Fibroblast of skin of left biceps (primary cell): Measurements from ENCODE around the gene SNTG2.

Experiments
- DNase-seq, 2 experiments: peaks; one replicate each; pipeline ENCODE4 v3.0.0-alpha.2; 2013; ENCODE audit warnings: low read depth in 2 of 2

SNTG2 gene

DNA sequence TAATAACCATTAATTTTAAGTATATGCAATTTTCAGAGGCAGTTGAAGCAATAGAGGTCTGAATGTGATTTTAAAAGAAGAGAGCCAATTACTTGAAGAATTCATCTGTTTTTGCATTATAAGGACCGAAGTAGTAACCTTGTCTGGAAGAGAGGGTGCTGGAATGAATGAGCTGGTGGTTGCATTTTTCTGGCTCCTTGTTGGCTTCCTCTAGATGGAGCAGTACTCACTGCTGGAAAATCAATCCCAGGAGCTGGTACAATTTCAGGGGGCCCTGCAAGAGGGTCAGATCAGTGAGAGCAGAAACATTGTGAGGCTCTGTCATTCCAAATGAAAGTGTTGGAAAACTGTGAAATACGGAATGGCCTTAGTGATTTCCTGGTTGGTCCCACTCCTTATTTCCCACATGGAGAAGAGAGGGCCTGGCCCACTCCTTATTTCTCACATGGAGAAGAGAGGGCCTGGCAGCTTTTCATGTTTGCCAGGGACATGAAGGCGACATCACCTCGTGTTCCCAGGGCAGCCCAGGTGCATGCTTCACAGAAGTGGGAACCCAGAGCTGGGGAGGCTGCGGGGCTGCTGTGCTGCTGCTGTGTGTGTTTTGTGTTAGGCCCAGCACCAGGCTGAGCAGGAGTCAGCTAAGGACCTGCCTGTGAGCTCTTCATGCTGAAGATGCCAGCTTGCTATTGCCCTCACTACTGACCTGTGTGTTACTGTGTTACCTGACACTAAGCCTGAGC, 197.4 kb downstream of the SNTG2 start:
- DNase-seq: no peak

DNA sequence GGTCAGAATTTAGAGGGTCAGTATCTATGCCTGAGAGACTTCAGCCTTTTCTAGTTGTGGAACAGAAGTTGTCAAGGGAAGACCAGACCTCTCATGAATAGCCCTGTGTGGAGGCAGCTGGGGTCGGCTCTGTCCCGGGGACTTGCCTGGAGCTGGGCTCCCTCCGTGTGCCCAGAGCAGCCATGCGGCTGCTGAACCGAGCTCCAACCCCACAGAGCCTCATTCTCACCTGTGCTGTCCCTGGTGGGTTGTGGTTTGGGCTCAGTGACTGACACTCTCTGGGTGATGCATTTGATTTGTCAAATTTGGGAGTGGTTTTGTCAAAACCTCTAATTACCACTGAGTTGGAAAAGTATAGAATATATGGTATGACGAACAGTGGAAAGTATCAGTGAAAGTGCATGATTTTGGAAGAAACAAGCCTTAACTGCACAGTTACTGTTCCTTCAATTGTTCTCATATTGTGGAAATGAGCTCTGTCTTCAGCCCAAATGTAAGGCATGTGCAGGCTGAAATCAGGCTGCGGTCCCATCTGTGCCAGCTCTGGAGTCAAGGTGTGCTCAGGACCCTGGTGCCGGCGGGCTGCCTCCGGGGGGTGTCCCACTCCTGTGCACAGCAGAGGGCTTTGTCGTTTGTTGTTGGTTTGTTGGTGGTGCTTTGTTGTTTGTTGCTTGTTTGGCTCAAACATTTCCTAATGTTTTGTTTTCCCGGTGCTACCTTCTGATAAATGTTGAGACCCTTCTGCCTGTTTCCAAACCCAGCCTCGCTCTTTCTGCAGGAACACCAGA, 200.3 kb downstream of the SNTG2 start:
- no peak for DNase-seq

DNA sequence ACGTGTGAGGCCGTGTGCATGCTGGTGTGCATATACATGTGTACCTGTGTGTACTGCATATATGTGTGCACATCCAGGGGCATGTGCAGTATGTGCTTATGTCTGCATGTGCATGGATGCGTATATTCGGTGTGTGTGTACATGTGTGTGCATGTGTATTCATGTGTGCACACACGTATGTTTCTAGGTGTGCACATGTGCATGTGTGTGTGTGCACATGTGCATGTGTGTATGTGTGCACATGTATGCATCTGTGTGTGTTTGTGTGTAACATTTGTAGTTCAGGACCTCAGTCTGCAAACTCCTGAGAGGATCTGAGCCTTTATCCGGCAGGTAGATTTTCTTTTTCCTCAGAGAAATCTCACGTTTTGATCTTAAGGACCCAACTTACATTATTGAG, 201.7 kb downstream of the SNTG2 start:
- DNase-seq: no peak

DNA sequence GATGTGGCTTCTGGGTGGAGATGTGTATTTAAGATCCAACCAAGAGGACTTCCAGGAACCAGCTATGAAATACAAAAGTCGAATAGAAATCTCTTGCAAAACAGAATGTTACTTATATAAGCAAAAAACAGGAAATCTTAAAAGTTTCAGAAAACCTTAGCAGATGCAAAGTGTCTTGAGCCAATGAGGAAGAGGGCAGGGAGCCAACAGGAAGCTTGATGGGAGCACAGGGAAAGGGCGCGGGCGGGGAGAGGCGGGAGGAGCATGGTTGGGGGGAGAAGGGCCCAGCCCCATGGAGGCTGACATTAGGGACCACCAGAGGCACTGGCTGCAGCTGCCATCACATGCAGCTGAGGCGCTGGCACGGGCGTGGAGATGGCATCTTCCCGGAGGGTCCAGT, 203.3 kb downstream of the SNTG2 start:
- no peak for DNase-seq

DNA sequence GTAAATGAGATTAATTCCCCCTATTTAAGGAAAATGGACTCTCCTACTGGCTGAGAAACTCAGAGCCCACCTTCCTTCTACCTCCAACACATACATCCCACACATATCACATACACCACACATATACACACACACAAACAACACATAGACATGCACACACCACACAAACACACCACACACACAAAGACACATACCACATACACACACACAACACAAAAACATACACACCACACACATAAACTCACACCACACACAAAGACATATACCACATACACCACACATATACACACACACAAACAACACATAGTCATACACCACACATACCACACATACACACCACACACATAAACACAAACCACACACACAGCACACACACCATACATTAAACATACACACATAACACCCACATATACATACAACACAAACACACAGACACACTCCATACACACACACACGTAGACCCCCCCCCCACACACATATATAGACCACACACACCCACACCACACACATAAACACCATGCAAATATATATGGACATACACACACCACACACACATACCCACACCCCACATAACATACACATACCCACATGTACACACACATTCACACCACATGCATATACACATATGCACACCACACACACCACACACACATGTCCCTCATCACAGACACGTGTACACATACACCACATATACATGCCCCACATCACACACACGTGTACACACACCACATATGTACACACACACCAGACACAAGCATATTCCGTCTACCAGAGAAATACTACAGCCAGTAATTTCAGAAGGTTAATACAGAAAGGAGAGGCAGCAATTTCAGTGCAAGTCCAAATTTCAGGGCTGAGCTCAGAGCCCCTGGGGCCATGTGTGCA, 204.3 kb downstream of the SNTG2 start:
- DNase-seq: no peak

DNA sequence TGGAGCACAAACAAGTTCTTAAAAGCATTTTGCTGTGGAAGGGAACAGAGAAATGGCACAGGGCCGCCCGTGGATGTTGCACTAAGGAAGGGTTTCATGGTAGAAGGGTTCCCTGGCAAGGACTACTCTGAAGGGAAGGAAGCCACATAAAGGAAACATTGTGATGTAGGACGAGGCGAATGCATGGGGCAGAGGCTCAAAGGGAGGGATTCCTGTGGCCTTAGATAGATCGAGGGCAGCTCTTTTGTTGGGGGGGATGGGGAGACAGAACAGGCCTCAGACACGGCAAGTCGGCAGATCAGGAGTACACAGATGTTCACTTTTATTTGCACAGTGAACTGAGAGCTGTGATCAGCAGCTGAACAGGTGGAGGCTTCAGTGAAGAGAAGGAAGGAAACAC, 205.4 kb downstream of the SNTG2 start:
- DNase-seq: no peak

DNA sequence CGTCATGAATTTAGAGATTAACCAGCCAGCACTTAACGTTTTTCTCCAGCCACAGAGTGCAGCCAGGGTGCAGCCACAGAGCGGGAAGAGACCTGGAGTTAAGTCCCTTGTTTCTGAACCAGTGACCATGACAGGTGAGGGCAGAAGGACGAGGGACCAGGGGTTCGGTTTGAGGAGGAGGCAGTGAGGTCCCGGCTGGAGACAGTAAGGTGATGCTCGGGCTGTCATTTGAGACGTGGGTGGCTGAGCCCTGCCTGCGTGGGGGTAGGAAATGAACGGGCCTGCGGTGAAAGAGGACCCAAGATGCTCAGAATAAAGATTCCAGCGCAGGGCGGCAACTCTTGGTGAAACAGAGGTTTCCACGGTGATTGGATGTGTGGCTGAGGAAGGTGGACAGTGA, 205.9 kb downstream of the SNTG2 start:
- DNase-seq: no peak

DNA sequence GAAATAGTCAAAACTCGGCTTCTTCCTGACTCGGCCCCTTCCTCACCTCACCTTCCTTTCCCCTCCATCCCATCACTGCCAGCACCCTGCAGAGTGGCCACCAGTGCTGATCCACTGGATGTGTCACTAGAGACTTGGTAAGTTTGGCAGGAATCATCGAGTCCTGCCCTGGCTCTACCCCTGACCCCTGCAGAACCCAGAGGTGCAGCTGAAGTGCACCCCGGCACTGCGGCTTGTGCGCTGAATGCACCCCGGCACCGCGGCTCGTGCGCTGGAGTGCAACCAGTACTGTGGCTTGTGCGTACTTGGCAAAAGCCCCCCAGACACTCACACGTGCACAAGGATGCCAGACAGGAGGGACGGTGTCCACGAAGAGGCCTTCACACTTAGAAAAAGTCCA, 206.5 kb downstream of the SNTG2 start:
- DNase-seq: no peak

DNA sequence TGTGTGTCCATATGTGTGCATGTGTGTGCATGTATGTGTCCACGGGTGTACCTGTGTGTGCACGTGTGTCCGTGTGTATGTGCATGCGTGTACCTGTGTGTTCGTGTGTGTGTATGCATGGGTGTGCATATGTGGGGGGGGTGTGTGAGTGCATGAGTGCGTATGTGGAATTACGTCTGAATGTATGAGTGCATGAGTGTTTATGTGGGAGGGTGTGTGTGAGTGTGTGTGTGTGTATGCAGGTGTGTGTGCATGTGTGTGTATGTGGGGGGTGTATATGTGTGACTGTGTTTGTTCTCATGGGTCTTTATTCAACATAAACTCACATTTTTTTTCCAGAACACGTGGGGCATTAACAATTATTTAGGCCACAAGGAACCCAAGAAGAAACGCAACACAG, 208.4 kb downstream of the SNTG2 start:
- DNase-seq: no peak

DNA sequence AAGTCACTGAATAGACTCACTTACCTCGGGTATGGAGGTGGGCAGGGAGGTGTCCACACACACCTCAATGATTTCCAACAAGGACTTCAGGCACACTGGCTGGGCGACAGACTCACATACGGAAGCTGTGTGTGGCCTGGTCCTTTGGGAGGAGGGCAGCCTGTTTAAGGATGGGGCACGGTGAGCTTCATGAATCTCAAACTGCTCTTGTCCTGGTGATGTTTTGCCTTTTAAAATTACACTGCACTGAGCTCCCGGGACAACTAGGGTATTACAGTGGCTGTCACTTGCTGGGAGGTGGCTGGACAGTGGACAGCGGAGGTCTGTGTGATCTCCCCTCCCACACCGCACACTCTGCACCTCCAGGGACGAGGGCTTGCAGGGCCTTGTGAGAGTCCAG, 211.6 kb downstream of the SNTG2 start:
- no peak for DNase-seq

DNA sequence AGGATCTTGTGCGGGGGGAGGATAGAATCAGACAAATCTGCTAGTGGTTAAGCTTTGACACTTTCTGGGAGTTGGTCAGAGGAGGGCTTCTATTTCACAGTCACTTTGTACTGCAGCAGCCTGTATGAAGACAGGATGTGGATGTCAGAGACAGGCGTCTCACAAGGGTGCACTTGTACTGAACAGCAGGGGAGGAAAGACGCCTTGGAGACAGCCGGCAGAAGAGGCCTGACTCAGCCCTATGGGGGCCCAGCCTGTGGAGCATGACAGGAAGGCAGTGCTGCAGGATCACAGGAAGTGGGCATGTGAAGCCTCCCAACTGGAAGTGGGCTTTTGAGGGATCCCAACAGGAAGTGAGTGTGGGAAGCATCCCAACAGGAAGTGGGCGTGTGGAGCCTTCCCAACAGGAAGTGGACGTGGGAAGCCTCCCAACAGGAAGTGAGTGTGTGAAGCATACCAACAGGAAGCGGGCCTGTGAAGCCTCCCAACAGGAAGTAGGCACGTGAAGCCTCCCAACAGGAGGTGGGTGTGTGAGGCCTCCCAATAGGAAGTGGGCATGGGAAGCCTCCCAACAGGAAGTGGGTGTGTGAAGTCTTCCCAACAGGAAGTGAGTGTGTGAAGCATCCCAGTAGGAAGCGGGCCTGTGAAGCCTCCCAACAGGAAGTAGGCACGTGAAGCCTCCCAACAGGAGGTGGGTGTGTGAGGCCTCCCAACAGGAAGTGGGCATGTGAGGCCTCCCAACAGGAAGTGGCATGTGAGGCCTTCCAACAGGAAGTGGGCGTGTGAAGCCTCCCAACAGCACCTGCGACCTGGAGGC, 212.3 kb downstream of the SNTG2 start:
- DNase-seq: no peak

DNA sequence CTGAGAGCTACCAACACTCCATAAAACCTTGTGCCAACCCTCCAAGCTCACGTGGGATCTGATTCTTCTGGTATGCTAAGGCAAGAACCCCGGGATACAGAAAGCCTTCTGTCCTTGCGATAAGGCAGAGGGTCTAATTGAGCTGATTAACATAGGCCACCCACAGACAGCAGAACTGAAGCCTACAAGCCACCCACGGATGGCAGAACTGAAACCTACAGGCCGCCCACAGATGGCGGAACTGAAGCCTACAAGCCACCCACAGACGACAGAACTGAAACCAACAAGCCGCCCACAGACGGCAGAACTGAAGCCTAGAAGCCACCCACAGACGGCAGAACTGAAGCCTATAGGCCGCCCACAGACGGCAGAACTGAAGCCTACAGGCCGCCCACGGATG, 216.3 kb downstream of the SNTG2 start:
- DNase-seq: no peak

DNA sequence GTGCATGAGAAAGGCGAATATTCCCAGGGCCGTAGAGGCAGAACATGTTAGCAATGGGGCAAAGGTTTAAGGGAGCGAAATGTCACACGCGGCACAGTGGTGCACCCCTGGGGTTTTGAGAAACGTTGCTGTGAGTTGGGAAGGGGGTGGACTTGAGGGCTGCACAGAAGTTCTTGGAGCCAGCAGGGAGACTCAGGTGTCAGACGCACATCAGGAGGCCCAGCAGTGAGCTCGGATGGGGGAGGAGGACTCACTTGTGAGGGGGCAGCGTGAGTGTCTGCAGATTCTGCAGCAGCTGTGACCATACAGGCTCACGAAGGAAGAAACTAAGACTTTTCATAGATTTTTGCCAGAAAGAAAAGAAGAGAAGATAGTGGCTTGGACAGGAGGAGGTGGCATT, 218.2 kb downstream of the SNTG2 start:
- no peak for DNase-seq

DNA sequence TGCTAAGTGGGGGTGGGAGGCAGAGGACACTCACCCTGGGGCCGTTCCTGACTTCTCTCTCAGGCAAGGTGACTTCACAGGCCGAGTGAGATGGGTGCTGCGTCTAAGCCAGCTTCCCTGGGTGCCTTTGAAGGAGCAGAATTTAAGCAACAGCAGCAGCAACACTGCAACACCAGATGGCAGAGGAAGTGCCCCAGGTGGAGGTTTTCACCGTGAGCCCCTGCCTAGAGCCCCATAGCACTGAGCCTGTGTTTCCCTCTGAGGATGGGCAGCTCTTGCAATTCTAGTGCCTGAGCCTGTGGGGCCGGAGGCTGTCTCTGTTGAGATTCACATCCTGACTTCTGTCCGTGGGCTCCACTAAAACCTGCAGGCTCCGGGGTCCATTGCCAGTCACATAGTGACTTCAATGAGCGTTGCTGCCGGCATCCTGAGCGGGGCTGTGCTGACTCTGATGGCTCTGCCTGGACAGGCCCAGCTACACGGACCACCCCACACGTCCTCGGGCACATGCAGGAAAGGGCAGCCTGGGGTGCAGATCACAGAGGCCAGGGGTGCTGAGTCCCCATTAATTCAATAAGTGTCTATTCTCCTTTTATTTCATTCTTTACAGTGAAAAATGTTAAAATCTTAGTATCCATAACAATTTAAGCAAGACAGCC, 218.8 kb downstream of the SNTG2 start:
- no peak for DNase-seq

DNA sequence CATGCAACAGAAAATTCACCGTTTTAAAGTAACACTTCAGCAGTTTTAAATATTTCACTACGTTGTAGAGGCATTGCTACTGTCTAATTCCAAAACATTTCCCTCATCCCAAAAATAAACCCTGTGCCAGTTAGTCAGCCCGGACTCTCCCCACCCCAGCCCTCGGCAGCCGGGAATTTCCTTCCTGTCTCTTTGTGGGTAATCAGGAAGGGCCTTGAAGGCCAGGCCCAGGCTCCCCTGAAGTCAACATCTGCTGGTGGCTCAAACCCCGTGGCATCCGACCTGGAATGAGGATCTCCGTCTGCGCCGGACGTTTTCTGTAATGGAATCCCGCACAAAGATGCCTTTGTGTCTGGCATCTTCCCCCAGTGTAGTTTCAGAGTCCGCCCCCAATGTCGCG, 219.6 kb downstream of the SNTG2 start:
- no peak for DNase-seq

DNA sequence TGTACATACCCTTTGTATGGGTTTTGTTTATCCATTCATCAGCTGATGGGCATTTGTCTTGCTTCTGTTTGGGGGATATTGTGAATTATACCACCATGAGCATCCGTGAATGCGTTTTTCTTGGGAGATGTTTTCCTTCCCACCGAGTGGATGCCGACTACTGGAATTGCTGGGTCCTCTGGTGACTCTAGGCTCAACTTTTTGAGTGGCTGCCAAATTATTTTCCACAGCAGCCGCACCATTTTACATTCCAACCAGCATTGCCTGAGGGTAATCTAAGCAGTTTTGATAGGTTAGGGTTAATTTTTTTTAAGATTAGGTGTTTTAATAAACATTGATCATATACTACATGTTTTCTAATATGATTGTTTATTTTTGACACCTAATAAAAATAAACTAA, 220.1 kb downstream of the SNTG2 start:
- DNase-seq: no peak

DNA sequence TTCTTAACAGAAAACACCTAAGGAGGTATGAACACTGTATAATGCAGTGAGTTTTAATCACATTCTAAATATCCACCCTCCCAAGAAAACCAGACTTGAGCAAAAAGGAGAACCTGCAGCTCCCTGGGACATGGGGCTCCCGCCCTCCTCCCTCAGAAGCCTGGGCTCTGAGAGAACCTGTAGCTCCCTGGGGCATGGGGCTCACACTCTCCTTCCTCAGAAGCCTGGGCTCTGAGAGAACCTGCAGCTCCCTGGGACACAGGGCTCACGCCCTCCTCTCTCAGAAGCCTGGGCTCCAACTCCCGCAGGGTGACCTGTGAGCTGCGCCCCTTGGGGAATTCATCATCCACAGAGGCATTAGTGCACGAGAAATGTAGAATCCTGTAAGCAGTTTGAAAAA, 222.9 kb downstream of the SNTG2 start:
- no peak for DNase-seq

DNA sequence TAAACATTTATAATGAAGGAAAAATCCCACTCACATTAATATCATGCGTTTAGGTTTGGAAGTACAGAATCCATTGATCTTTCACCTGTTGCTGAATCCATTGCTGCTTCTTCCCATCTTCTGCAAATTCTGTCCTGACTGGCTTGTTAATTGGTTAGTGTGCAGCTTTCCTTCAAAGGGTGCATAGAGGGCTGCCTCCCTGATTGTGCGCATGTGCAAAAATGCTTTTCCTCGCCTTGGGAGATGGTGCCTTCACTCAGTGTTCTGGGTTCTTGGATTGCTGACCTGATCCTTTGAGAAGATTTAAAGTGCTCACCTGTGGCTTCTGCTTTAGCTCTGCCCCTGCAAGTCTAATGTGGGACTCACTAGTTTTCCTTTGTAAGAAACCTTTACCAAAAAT, 231.2 kb downstream of the SNTG2 start:
- no peak for DNase-seq

DNA sequence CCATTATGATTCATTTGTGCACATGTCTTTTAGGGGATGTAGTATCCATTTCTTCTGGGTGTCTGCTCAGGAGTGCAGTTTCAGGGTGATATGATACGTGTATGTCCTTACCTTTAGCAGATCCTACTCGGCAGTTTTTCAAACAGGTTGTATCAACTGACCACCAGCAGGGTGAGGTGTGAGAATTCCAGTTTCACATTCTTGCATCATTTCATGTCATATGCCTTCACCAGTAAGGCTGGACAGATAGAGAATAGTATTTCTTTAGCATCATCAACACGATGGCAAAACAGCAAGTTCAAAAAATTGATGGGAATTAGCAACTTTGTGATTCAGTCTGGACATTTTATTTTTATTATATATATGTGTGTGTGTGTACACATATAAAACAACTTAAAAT, 232.7 kb downstream of the SNTG2 start:
- no peak for DNase-seq

DNA sequence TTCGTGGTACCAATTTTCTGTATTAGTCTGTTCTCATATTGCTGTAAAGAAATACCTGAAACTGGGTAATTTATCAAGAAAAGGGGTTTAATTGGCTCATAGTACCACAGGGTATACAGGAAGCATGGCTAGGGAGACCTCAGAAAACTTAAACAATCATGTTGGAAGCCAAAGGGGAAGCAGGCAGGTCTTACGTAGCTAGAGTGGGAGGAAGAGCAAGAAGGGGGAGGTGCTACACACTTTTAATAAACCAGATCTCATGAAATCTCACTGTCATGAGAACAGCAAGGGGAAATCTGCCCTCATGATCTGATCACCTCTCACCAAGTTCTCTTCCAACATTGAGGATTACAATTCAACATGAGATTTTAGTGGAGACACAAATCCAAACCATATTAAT, 235.8 kb downstream of the SNTG2 start:
- no peak for DNase-seq

DNA sequence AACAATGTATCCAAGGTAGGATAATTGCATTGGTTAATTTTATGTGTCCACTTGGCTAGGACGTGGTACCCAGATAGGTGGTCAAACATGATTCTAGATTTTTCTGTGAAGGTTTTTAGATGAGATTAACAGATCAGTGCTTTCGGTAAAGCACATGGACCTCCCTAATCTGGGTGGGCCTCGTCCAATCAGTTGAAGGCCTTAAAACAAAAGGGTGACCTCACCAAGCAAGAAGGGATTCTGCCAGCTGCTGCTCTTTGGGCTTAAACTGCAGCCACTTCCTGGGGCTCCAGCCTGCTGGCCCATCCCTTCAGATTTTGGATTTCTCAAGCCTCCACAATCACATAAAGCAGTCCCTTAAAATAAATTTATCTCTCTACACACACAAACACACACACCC, 236.5 kb downstream of the SNTG2 start:
- no peak for DNase-seq
